Activated CD8-positive, alpha-beta T cell treated with anti-CD3 and anti-CD28 coated beads for 36 hours (primary cell): ENCODE measurements around the gene IGLON5. TPM values are rescaled to one million over a fixed set of nuclear protein-coding genes. Genes with fewer than 3 reads are reported as not detected.

Source experiments
- ATAC-seq: fragments of 200-7000 bp; cut with Tn5 transposase; one replicate; pipeline ENCODE4 v1.10.0; 2021; ENCODE audit warnings: mild to moderate bottlenecking, moderate library complexity
- CTCF ChIA-PET: fragments of 350-600 bp; sonication (Branson Sonifier 250); formaldehyde crosslinking; loops from one replicate; lab custom pipeline; 2021; ENCODE audit warnings: antibody characterized with exemption; lab: Charles Lee
- POLR2A ChIA-PET: fragments of 350-600 bp; sonication (Branson Sonifier 250); formaldehyde crosslinking; loops from one replicate; lab custom pipeline; 2021; ENCODE audit warnings: antibody characterized with exemption; lab: Charles Lee
- DNase-seq: peaks from one replicate; pipeline ENCODE4 v3.0.0-alpha.2; 2020
- H3K27ac Mint-ChIP-seq: one replicate; pipeline ENCODE4 v1.8.0; 2021; ENCODE audit warnings: mild to moderate bottlenecking, mixed read lengths
- H3K27me3 Mint-ChIP-seq: one replicate; pipeline ENCODE4 v1.8.0; 2021; ENCODE audit warnings: mixed read lengths
- H3K36me3 Mint-ChIP-seq: one replicate; pipeline ENCODE4 v1.8.0; 2021; ENCODE audit warnings: low read depth, mixed read lengths
- H3K4me1 Mint-ChIP-seq: one replicate; pipeline ENCODE4 v1.8.0; 2021; ENCODE audit warnings: low read depth, mixed read lengths
- H3K4me3 Mint-ChIP-seq: one replicate; pipeline ENCODE4 v1.8.0; 2021; ENCODE audit warnings: mild to moderate bottlenecking, moderate library complexity, mixed read lengths
- H3K9me3 Mint-ChIP-seq: one replicate; pipeline ENCODE4 v1.8.0; 2021; ENCODE audit warnings: mixed read lengths
- intact Hi-C: fragments of 100-400 bp; cut with micrococcal nuclease; formaldehyde crosslinking; loops from one replicate; pipeline ENCODE4 v1.10.0; 2022
- total RNA-seq, 2 experiments: library from RNA; stranded (reverse); gene quantifications; one replicate each; pipeline ENCODE4 v1.2.3, GENCODE V29; 2021
- TF ChIP-seq, protein P1 (sequence below): fragments of 200-600 bp; IDR thresholded peaks from one replicate; pipeline ENCODE4 v1.8.0; 2022; ENCODE audit warnings: antibody characterized with exemption, mild to moderate bottlenecking

IGLON5 gene
- total RNA-seq, 2 experiments from 2014 or later, result 0.16 to 0.23 TPM

DNA sequence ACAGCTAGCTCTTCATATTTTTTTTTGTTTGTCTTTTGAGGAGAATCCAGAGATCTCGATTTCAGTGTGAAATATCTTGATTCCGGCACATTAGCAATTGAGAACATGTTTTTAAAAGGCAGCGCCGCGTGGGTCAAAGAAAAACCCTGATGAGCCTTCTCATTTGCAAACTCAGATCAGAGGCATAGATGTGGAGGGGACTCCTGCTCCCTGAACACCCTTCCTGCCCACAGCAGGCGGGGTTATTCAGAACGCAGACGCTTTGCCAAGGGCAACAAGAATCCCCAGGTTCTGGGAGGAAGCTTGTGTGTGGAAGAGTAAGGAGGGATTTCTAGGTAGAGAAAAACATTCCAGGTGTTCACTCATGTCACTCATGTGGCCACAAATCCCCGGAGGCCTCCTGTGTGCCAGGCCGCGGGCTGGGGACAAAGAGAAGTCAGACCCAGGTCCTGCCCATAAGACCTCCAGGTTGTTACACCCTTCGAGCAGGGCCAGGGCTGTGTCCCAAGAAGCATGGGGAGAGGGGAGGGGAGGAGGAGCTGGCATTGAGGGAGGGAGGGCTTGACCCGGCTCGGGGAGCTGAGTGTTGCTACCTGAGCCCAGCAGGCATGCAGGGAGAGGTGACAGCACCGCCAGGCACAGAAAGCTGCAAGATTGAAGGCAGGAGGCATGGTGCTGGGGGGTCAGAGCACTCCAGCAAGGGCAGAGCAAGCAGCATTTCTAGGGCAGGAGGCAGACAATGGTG, 15.9 kb upstream of the IGLON5 start:
- Mint-ChIP-seq H3K4me1 (no peaks in the 10 kb centered on the region), H3K27me3 (peaks cover 7% of the 10 kb centered on the region)

DNA sequence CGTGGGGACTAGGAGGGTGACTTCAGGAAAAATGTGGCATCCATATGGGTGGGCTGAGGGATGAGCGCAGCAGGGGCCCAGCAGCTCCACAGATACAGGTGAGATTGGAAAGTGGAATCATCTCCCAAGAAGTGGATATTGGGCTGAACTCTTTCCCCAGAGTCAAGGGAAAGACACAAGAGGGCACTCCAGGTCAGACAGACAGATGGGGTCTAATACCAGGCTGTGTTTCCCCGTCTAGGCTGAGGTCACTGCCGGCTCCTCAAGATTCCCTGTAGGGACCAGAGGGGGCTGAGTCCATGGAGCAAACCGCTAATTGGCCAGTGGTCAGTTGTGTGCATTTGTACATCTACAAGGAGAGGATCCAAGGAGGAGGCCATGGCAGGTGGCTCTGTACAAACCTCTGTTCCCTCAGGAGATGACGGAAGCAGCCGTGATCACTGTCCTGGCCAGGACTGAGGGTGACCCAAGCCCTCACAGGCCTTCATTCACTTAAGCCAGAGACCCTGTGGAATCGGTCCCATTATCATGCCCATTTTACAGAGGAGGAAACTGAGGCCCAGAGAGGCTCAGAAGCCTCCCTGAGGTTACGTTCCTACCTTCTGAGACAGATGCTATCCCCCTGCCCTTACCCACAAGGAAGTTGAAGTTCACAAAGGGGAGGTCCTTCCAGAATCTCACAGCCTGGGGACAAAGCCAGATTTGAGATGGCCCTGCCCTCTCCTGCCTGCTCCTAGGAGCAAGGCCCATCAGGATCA, 14.9 kb upstream of the IGLON5 start:
- peaks cover 7% of the 10 kb centered on the region for H3K27me3 Mint-ChIP-seq
- DNase-seq (no peak), ATAC-seq (no peak)
- H3K36me3 Mint-ChIP-seq, result no peaks in the 10 kb centered on the region
- H3K27ac Mint-ChIP-seq, result no peak overlapping the region
- H3K9me3 Mint-ChIP-seq, result peaks cover 1% of the 10 kb centered on the region
- intact Hi-C loops, result no loop called here
- TF ChIP-seq, protein P1, sequence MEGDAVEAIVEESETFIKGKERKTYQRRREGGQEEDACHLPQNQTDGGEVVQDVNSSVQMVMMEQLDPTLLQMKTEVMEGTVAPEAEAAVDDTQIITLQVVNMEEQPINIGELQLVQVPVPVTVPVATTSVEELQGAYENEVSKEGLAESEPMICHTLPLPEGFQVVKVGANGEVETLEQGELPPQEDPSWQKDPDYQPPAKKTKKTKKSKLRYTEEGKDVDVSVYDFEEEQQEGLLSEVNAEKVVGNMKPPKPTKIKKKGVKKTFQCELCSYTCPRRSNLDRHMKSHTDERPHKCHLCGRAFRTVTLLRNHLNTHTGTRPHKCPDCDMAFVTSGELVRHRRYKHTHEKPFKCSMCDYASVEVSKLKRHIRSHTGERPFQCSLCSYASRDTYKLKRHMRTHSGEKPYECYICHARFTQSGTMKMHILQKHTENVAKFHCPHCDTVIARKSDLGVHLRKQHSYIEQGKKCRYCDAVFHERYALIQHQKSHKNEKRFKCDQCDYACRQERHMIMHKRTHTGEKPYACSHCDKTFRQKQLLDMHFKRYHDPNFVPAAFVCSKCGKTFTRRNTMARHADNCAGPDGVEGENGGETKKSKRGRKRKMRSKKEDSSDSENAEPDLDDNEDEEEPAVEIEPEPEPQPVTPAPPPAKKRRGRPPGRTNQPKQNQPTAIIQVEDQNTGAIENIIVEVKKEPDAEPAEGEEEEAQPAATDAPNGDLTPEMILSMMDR, result no peak
- ChIA-PET POLR2A (no interaction called here), CTCF (interaction anchor here (0.7 to 1.2 kb wide), 2 partner anchors 37 to 137 kb away, joined by 3 read pairs; no protein-coding TSS in a partner anchor)
- no peaks in the 10 kb centered on the region for H3K4me1 Mint-ChIP-seq
- no peak overlapping the region for H3K4me3 Mint-ChIP-seq

More for the DNA sequence above, 15.9 kb upstream of the IGLON5 start:
- DNase-seq (no peak), ATAC-seq (no peak)
- intact Hi-C loops, result no loop called here
- Mint-ChIP-seq H3K36me3 (no peaks in the 10 kb centered on the region), H3K27ac (no peak overlapping the region), H3K9me3 (no peaks in the 10 kb centered on the region), H3K4me3 (no peak overlapping the region)
- TF ChIP-seq, protein P1, result no peak
- ChIA-PET POLR2A (no interaction called here), CTCF (no interaction called here)

GRCh38 chr19:51297406-51297805, 14.0 kb upstream of the IGLON5 start:
- POLR2A ChIA-PET, result no interaction called here
- TF ChIP-seq, protein P1, result no peak
- no peaks in the 10 kb centered on the region for H3K4me1 Mint-ChIP-seq
- H3K36me3 Mint-ChIP-seq, result no peaks in the 10 kb centered on the region
- H3K27ac Mint-ChIP-seq, result no peak overlapping the region
- CTCF ChIA-PET, result interaction anchor here (1.2 kb wide), 1 partner anchor 138 kb away, joined by 3 read pairs; no protein-coding TSS in a partner anchor
- peaks cover 4% of the 10 kb centered on the region for H3K9me3 Mint-ChIP-seq
- DNase-seq (no peak), ATAC-seq (no peak)
- peaks cover 7% of the 10 kb centered on the region for H3K27me3 Mint-ChIP-seq
- no peak overlapping the region for H3K4me3 Mint-ChIP-seq
- intact Hi-C loops, result no loop called here

GRCh38 chr19:51301266-51301665, 10.2 kb upstream of the IGLON5 start:
- intact Hi-C loops, result no loop called here
- Mint-ChIP-seq H3K9me3 (peaks cover 9% of the 10 kb centered on the region), H3K4me3 (no peak overlapping the region), H3K36me3 (no peaks in the 10 kb centered on the region), H3K27ac (no peak overlapping the region), H3K27me3 (peaks cover 10% of the 10 kb centered on the region), H3K4me1 (no peaks in the 10 kb centered on the region)
- ChIA-PET POLR2A (no interaction called here), CTCF (no interaction called here)
- DNase-seq (no peak), ATAC-seq (no peak)
- TF ChIP-seq, protein P1, result no peak

DNA sequence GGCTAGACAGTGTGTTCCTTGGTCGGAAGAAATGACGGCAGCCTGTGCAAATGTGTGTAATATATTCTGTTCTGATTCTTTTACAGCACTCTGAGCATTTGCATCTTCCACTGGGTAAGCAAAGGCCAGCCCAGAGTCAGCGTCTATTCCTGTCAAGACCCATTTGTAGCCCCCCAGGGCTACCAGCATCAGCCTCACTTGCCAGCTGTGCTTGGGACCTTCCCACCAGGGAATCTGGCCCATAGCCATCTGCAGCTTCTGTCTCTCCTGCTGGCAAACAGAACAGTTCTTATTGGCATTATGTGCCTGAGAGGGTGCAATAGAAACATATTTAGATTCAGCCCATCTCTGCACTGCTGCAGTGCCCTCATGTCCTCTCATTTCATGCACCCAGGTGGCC, 6.0 kb upstream of the IGLON5 start:
- TF ChIP-seq, protein P1, result no peak
- no peak for DNase-seq
- intact Hi-C loops, result no loop called here
- Mint-ChIP-seq H3K36me3 (no peaks in the 10 kb centered on the region), H3K4me3 (no peak overlapping the region), H3K27me3 (peaks cover 32% of the 10 kb centered on the region), H3K27ac (no peak overlapping the region), H3K4me1 (no peaks in the 10 kb centered on the region), H3K9me3 (peaks cover 20% of the 10 kb centered on the region)
- CTCF ChIA-PET, result no interaction called here
- POLR2A ChIA-PET, result no interaction called here
- no peak for ATAC-seq
